ENCODE results near the gene NEMP1. TPM values are rescaled to one million over a fixed set of nuclear protein-coding genes. Genes with fewer than 3 reads are reported as not detected.
"Not testable (repeated sequence)": the region's sequence is repeated elsewhere in the genome, so short reads cannot be mapped to it uniquely, and the experiment has no call there.

Gene NEMP1
- total RNA-seq, 1 experiment from 2014 or later: 30.5 TPM

GRCh38 chr12:57046947-57047890 is 31.4 kb downstream of the NEMP1 start:
- in situ Hi-C loops (cut with HindIII; ENCODE audit: low pct_unique_long_range_greater_than_20kb, low sequenced_read_pairs): no loop called here
- DNase-seq (ENCODE audit: low read depth, low spot score): no peak

- DNase-seq (ENCODE audit: low read depth, low spot score): no peak
- in situ Hi-C loops (cut with HindIII; ENCODE audit: low pct_unique_long_range_greater_than_20kb, low sequenced_read_pairs): no loop called here
These were observed 32.4 kb downstream of the NEMP1 start for GRCh38 chr12:57046086-57046791.

GRCh38 chr12:57044889-57045288 is 33.7 kb downstream of the NEMP1 start:
- in situ Hi-C loops (cut with HindIII; ENCODE audit: low pct_unique_long_range_greater_than_20kb, low sequenced_read_pairs): no loop called here
- no peak for DNase-seq (ENCODE audit: low read depth, low spot score)

GRCh38 chr12:57044468-57044867 is 34.1 kb downstream of the NEMP1 start:
- no peak for DNase-seq (ENCODE audit: low read depth, low spot score)
- in situ Hi-C loops (cut with HindIII; ENCODE audit: low pct_unique_long_range_greater_than_20kb, low sequenced_read_pairs): no loop called here

GRCh38 chr12:57042695-57043094 is 35.9 kb downstream of the NEMP1 start:
- in situ Hi-C loops (cut with HindIII; ENCODE audit: low pct_unique_long_range_greater_than_20kb, low sequenced_read_pairs): no loop called here

GRCh38 chr12:57040750-57041149 is 37.8 kb downstream of the NEMP1 start:
- DNase-seq (ENCODE audit: low read depth, low spot score): no peak
- in situ Hi-C loops (cut with HindIII; ENCODE audit: low pct_unique_long_range_greater_than_20kb, low sequenced_read_pairs): no loop called here

More at GRCh38 chr12:57042695-57043094, 35.9 kb downstream of the NEMP1 start:
- DNase-seq (ENCODE audit: low read depth, low spot score): no peak

- in situ Hi-C loops (cut with HindIII; ENCODE audit: low pct_unique_long_range_greater_than_20kb, low sequenced_read_pairs): no loop called here
- no peak for DNase-seq (ENCODE audit: low read depth, low spot score)
These were observed 38.4 kb downstream of the NEMP1 start for GRCh38 chr12:57040211-57040610.

GRCh38 chr12:57039016-57039798 is 39.4 kb downstream of the NEMP1 start:
- in situ Hi-C loops (cut with HindIII; ENCODE audit: low pct_unique_long_range_greater_than_20kb, low sequenced_read_pairs): no loop called here
- DNase-seq (ENCODE audit: low read depth, low spot score): no peak

- DNase-seq (ENCODE audit: low read depth, low spot score): no peak
- in situ Hi-C loops (cut with HindIII; ENCODE audit: low pct_unique_long_range_greater_than_20kb, low sequenced_read_pairs): no loop called here
These were observed 41.3 kb downstream of the NEMP1 start for GRCh38 chr12:57037264-57037663.

- no peak for DNase-seq (ENCODE audit: low read depth, low spot score)
- in situ Hi-C loops (cut with HindIII; ENCODE audit: low pct_unique_long_range_greater_than_20kb, low sequenced_read_pairs): no loop called here
These were observed 45.2 kb downstream of the NEMP1 start for GRCh38 chr12:57033431-57033830.

- no peak for DNase-seq (ENCODE audit: low read depth, low spot score)
- in situ Hi-C loops (cut with HindIII; ENCODE audit: low pct_unique_long_range_greater_than_20kb, low sequenced_read_pairs): no loop called here
These were observed 46.8 kb downstream of the NEMP1 start for GRCh38 chr12:57031789-57032188.

GRCh38 chr12:57031138-57031725 is 47.4 kb downstream of the NEMP1 start:
- no peak for DNase-seq (ENCODE audit: low read depth, low spot score)
- in situ Hi-C loops (cut with HindIII; ENCODE audit: low pct_unique_long_range_greater_than_20kb, low sequenced_read_pairs): no loop called here

GRCh38 chr12:57029457-57029856 is 49.1 kb downstream of the NEMP1 start:
- DNase-seq (ENCODE audit: low read depth, low spot score): no peak
- in situ Hi-C loops (cut with HindIII; ENCODE audit: low pct_unique_long_range_greater_than_20kb, low sequenced_read_pairs): no loop called here

- DNase-seq (ENCODE audit: low read depth, low spot score): no peak
- in situ Hi-C loops (cut with HindIII; ENCODE audit: low pct_unique_long_range_greater_than_20kb, low sequenced_read_pairs): no loop called here
These were observed 50.8 kb downstream of the NEMP1 start for GRCh38 chr12:57027805-57028153.

- in situ Hi-C loops (cut with HindIII; ENCODE audit: low pct_unique_long_range_greater_than_20kb, low sequenced_read_pairs): no loop called here
- no peak for DNase-seq (ENCODE audit: low read depth, low spot score)
These were observed 51.4 kb downstream of the NEMP1 start for GRCh38 chr12:57027011-57027804.

- in situ Hi-C loops (cut with HindIII; ENCODE audit: low pct_unique_long_range_greater_than_20kb, low sequenced_read_pairs): no loop called here
- no peak for DNase-seq (ENCODE audit: low read depth, low spot score)
These were observed 53.4 kb downstream of the NEMP1 start for GRCh38 chr12:57025196-57025595.

- DNase-seq (ENCODE audit: low read depth, low spot score); in situ Hi-C loops (cut with HindIII; ENCODE audit: low pct_unique_long_range_greater_than_20kb, low sequenced_read_pairs): not testable (repeated sequence)
These were observed 56.3 kb downstream of the NEMP1 start for GRCh38 chr12:57022324-57022723.

Measured in SK-MEL-5 (cell line).